Inferior parietal cortex (tissue), 1 donor: ENCODE results near the gene LDB2.
A peak's percentile ranks its signal among the peaks of the same experiment; 100 is the strongest.
"Not testable (repeated sequence)": the region's sequence is repeated elsewhere in the genome, so short reads cannot be mapped to it uniquely, and the experiment has no call there.

ENCODE experiments used
- DNase-seq: peaks from one replicate; pipeline ENCODE4 v3.0.0-alpha.2; 2016; ENCODE audit errors: extremely low spot score

The LDB2 gene

DNA sequence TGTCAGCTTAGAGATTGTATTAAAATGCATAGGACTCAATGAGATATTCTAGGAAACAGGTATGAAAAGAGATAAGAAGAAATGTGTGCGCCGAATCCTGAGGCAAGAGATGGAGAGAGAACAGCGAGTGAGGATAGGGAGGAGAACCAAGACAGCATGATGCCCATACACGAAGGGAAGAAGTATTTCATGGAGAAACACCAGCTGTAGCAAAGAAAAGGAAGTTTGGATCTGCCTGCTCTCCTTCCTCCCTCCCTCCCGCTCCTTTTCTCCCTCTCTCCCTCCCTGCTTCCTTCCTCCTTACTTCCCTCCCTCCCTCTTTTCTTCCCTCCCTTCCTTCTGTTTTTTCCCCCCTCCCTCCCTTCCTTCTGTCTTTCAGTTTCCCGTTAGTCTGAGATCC, 353.6 kb downstream of the LDB2 start:
- no peak for DNase-seq

DNA sequence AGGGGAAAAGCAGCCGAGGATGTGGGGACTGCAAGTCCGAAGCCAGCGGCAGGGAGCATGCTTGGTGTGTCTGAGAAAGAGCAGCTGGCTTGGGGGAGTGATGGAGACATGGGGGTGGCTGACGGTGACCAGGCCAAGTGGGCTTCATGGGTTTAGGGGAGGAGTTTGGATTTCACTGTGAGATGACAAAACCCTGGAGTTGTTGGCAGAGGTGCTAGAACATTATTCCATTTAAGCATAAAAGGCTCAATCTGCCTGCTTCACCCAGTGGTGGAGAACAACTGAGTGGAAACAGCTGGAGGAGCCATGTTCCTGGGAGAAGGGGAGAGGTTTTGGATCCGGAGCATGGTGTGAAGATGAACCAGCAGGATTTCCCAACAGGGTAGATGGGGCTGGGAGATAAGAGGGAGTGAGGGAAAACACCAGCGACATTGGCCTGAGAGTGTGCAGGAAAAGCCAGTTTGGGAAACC, 354.2 kb downstream of the LDB2 start:
- no peak for DNase-seq

DNA sequence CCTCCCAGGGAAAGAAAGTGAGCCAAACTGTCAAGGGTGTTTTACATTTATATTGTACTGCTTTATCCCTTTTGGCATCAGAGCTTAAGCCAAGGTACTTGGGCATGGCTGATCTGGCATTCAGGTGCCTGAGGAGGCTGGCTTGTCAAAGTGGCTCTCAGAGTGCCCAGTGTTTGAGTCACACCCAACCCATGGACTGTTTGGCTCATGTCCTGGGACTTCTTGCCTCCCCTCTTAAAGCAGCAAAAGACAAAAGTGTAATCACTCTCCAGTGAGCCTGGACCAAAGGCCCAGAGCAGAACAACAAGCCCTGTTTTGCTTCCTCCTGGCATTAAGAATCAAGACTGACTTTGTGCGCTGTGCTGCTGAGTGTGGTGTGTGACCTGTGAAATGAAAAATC, 360.5 kb downstream of the LDB2 start:
- no peak for DNase-seq

DNA sequence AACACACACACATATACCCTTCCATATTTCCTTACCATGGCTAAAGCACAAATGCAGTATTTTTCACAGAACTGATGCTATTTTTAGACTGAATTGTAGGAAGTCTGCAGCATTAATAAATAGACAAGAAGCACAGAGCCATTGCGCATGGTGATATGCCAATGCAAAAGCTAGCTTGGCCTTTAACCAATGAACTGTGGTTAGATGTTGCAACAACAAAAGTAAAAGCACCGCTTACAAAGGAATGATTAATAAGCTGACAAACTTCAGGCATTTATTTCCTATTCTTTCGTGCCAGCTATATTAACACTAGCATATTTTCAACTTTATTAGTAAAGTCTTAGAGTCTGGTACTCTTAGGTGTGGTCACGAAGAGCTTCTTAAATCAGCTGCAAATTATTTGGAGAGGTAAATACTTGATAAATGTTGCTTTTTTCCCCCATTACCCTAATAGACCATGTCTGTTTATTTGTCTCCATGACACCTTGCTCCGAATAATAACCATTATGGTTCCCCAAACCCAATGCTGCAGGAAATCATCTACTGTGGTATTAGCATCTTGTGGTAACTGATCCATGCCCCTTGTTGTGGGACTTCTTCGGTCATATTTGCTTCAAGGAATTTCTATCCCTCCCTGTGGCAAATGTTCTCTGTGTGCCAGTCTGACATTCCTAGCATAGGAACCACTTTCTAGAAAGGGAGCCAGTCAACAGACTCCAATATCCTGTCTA, 366.0 kb downstream of the LDB2 start:
- no peak for DNase-seq

GRCh38 chr4:16530688-16531635, 367.5 kb downstream of the LDB2 start:
- DNase-seq, result no peak

DNA sequence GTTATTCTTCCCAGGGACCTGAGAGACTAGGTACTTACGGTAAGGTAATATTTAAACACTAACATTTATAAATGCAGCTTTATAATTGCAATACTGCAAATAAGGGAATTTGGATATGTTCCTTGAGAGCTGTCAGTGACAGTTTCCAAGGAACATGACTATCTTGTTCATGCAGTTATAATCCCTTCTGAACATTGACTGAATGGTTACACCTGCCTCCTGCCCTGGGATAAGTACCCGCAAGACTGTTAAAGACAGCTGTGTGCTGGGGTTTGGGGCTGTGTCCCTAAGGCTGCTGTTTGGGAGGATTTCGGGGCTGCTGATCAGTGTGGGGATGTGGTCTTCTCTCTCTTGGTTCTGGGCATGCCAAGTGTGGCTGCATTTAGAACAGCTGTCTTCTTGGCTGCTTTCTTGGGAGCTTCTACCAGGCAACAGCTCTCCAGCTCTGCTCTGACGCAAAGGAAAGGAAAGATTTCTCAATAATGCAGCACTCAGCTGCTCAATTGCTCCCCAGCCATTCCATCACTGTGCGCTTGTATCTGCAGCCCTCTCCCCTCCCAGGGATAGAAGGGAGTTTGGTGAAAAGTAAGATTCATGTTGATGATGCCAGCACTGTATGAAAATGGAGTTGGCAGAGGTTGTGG, 373.4 kb downstream of the LDB2 start:
- DNase-seq, result no peak

DNA sequence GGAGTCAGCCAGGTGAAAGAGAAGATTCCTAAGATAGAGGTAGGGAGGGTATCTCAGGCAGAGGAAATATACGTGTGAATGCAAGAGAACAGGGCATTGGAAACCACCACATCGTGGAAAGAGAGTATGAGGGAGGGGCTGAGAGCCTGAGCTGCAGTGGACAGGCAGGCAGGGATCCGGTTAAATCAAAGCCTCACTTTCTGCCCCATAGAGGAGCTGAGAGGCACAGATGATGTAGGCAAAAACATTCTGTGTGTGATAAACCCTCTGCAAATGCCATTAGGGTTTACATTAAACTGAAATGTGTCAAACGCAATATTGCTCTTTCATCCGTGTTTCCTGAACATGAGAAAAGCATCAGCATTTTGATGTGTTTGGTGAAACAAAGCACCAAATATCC, 374.0 kb downstream of the LDB2 start:
- DNase-seq, result no peak

DNA sequence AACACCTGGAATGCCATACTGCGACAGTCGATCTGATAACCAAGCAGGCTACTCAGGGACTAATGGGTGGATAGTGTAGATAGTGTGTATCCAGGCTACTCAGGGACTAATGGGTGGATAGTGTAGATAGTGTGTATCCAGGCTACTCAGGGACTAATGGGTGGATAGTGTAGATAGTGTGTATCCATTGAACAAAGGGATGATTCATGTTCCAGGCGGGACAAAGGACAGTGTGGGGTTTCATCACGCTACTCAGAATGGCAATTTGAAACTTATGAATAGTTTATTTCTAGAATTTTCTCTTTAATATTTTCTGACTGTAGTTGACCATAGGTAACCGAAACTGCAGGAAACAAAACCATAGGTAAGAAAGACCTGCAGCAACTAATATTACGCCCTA, 374.9 kb downstream of the LDB2 start:
- not testable (repeated sequence) for DNase-seq

GRCh38 chr4:16521156-16521915, 377.1 kb downstream of the LDB2 start:
- DNase-seq, result no peak

- peak; percentile 94 for DNase-seq
These were observed 381.5 kb downstream of the LDB2 start for GRCh38 chr4:16516796-16517439.

DNA sequence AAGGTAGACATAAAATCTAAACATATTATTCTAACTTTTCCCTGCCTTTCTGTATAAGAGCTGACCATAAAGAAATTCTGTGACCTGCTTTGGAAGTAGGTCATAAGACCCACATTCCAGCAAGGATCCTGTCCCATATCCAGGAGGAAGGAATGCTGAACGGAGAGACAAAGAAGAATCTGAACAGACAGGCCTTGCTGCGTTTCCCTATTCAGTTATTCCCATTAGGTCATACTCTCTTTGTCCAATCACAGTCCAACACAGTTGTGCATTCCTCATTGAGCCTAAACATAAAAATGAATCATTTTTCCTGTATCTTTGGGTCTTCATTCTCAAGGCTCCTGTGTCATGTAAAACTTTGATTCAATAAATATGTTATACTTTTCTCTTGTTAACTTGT, 384.6 kb downstream of the LDB2 start:
- DNase-seq, result no peak

DNA sequence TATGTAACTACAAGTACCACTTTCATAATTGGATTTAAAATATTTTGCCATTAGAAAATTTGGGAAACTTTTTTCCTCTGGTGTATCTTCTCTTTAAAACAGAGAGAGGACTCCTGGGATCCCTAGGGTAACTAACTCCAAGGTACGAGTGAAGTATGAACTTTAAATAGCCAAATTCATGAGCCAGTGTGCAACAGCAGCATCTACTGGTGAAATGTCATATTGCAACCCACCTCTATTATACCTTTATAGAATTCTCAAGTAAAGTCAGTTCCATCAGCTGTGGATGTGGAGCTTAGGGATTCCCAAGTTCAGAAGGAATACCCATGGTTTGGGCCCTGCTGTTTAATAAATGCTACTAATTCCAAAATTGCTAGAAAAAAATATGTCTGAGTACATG, 389.5 kb downstream of the LDB2 start:
- DNase-seq, result no peak

DNA sequence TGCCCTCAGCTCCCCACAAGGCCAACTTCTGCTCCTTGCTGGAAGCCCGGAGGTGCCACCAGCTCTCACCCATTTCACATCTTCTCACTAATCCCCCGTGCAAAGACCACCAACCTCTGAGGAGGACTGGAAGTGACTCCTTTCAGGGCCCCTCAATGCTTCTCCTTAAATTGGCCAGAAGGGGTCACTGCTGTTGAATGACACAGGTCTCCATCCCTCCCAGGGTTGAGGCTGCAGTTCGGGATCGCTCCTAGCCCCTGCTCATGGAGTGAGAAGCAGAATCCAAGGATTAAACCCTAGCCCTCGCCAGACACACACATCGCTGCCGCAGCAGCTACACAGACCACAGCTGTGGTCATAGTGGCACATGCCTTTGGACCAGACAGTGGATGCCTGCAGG, 392.7 kb downstream of the LDB2 start:
- no peak for DNase-seq

- no peak for DNase-seq
These were observed 393.2 kb downstream of the LDB2 start for GRCh38 chr4:16505267-16505666.

GRCh38 chr4:16503421-16504100, 394.9 kb downstream of the LDB2 start:
- no peak for DNase-seq

DNA sequence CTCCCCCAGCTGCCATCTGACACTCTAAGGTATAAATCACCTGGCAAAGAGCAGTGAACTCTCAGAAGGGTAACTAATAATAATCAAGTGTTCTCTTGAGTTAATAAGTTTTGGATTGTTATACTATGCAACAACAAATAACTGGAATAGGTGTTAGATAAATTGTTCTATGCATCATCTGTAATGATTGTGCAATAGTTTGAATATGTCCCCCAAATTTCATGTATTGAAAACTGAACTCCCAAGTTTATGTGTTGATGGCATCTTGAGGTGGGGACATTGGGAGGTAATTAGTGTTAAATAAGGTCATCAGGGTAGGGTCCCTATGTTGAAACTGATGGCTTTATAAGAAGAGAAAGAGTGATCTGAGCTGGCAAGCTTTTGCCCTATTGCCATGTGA, 399.5 kb downstream of the LDB2 start:
- DNase-seq, result no peak

DNA sequence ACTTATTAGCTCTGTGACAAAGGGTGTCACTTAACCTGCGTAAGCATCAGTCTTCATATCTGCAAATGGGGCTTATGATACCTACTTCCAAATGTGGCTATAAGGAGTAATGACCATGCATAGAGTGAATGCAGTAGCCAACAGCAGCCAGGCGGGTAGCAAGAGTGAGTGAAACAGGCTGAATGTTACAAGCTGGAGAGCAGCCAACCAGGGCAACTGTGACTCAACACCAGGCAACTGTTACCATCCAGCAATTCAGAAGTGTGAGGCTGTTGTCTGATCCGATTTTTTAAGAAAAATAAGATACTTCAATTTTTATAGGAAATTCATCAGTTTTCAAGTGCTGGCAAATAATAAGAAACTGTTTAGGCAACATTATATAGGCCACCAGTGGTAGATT, 401.9 kb downstream of the LDB2 start:
- no peak for DNase-seq

- DNase-seq, result no peak
These were observed 405.6 kb downstream of the LDB2 start for GRCh38 chr4:16492872-16493271.

- DNase-seq, result no peak
These were observed 409.2 kb downstream of the LDB2 start for GRCh38 chr4:16489226-16489625.

GRCh38 chr4:16488084-16488483, 410.4 kb downstream of the LDB2 start:
- DNase-seq, result no peak

GRCh38 chr4:16484711-16485110, 413.7 kb downstream of the LDB2 start:
- DNase-seq, result no peak
